HG03432 (cell line): ENCODE measurements around the gene CDK5.
A peak's percentile ranks its signal among the peaks of the same experiment; 100 is the strongest.

Source experiments
- ATAC-seq: cut with Tn5 transposase; IDR thresholded peaks from one replicate; pipeline ENCODE4 v1.9.1; 2021; ENCODE audit warnings: mild to moderate bottlenecking, moderate library complexity; ENCODE audit not compliant: unreplicated experiment

CDK5 gene

GRCh38 chr7:151074817-151075661 lies 17.3 kb upstream of the CDK5 start:
- ATAC-seq, result no peak

- no peak for ATAC-seq
These were observed 16.3 kb upstream of the CDK5 start for GRCh38 chr7:151073990-151074389.

GRCh38 chr7:151071032-151071866 lies 13.6 kb upstream of the CDK5 start:
- ATAC-seq, result no peak

- ATAC-seq, result no peak
These were observed 12.9 kb upstream of the CDK5 start for GRCh38 chr7:151070574-151070960.

GRCh38 chr7:151069841-151070573 lies 12.3 kb upstream of the CDK5 start:
- ATAC-seq, result no peak

- ATAC-seq, result no peak
These were observed 10.5 kb upstream of the CDK5 start for GRCh38 chr7:151068069-151068773.

GRCh38 chr7:151066273-151066974 lies 8.7 kb upstream of the CDK5 start:
- ATAC-seq, result no peak

- ATAC-seq, result no peak
These were observed 7.8 kb upstream of the CDK5 start for GRCh38 chr7:151065516-151065915.

- no peak for ATAC-seq
These were observed 7.3 kb upstream of the CDK5 start for GRCh38 chr7:151064993-151065392.

- ATAC-seq, result no peak
These were observed 6.8 kb upstream of the CDK5 start for GRCh38 chr7:151064454-151064853.

- no peak for ATAC-seq
These were observed 5.5 kb upstream of the CDK5 start for GRCh38 chr7:151063212-151063561.

GRCh38 chr7:151062399-151063211 lies 4.9 kb upstream of the CDK5 start:
- no peak for ATAC-seq

- no peak for ATAC-seq
These were observed 4.4 kb upstream of the CDK5 start for GRCh38 chr7:151062111-151062398.

- ATAC-seq, result no peak
These were observed 3.8 kb upstream of the CDK5 start for GRCh38 chr7:151061213-151062110.

- no peak for ATAC-seq
These were observed 2.9 kb upstream of the CDK5 start for GRCh38 chr7:151060416-151061212.

- no peak for ATAC-seq
These were observed 2.4 kb upstream of the CDK5 start for GRCh38 chr7:151060113-151060415.

- ATAC-seq, result peak; percentile 36
These were observed 1.8 kb upstream of the CDK5 start, which contains the start of gene SLC4A2 for GRCh38 chr7:151059367-151060112. Gene SLC4A2, plus strand, starts transcription at chr7:151059589. Its CDS starts 2,399 bp downstream, at chr7:151061988.
